ENCODE results near the gene ILRUN.

GRCh38 chr6:34745277-34746103 lies 48.9 kb upstream of the ILRUN start:
- TF ChIP-seq CTCF (IDR thresholded peaks at IDR 0.05; ENCODE audit: low read depth, low read length, poor library complexity, severe bottlenecking) (no peak), EZH2phosphoT487 (IDR thresholded peaks at IDR 0.05; ENCODE audit: borderline replicate concordance, low read length) (no peak)
